Measurements from ENCODE around the gene FGB.

DNA sequence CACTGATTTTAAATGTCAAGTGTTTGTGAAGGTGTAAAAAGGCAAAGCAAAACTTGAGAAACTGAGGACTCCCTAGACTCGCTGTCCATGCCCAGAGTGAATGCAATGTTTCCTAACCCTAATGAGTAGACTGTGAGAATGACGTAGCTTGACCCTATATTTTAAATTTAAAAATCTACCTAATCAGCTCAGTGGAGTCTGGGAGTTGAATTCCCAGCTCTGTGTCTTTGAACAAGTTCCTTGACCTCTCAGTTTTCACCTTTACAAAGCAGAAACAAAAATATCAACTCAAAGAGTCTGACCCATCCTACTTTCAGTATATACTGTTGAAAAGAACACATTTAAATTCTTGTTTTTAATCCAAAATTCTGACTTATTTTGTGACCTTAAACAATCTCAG is 25.4 kb downstream of the FGB start:
- TF ChIP-seq FOXA1 (IDR thresholded peaks at IDR 0.05) (no peak), ZNF384 (IDR thresholded peaks at IDR 0.05) (no peak), ARNT (IDR thresholded peaks at IDR 0.05) (no peak), BHLHE40 (IDR thresholded peaks at IDR 0.05; ENCODE audit: borderline replicate concordance) (no peak), SP1 (IDR thresholded peaks at IDR 0.05) (no peak), FOXM1 (IDR thresholded peaks at IDR 0.05; ENCODE audit: borderline replicate concordance) (no peak)
